ENCODE data around the gene SLC9A9. TPM values are rescaled to one million over a fixed set of nuclear protein-coding genes. Genes with fewer than 3 reads are reported as not detected.

SLC9A9 gene
- total and polyA plus RNA-seq, 9 of the 15 experiments (the other 6 are each of a cell fraction or from before 2014, with no cell fraction given): 0.03 to 0.13 TPM; not detected in 7

GRCh38 chr3:143330296-143330868 lies 517.9 kb downstream of the SLC9A9 start:
- ChIA-PET POLR2A (interaction anchor here (1.2 to 1.5 kb wide), 2 partner anchors 15 to 16 kb away, joined by 3 to 4 read pairs; no protein-coding TSS in a partner anchor), CTCF (ENCODE audit: low intra/inter-chr PET ratio) (no interaction called here)
- H3K27ac ChIP-seq (ENCODE audit: extremely low read depth, low read depth, low read length): no peak overlapping the region
- intact Hi-C loops (cut with micrococcal nuclease): no loop called here
- DNase-seq (ENCODE audit: extremely low read depth in 1 of 4, low spot score in 3 of 4) (no peak), ATAC-seq (no peak), FAIRE-seq (no peak)
- no peaks in the 10 kb centered on the region for H3K79me2 ChIP-seq (ENCODE audit: control insufficient read depth, insufficient read depth, low read length)
- no peak overlapping the region for H3K4me2 ChIP-seq (ENCODE audit: insufficient read depth, low read length)
- no peaks in the 10 kb centered on the region for H3K9me1 ChIP-seq (ENCODE audit: control insufficient read depth, insufficient read depth, low read length)
- no peak overlapping the region for H3K9ac ChIP-seq (ENCODE audit: insufficient read depth in 1 of 2, low read depth in 2 of 2, low read length in 2 of 2)
- in situ Hi-C loops (cut with MboI): no loop called here
- H2AFZ ChIP-seq (ENCODE audit: low read depth, low read length): peak overlapping the region; percentile 54; the same call in 1 of the 2 replicates
- H4K20me1 ChIP-seq (replicated peaks; ENCODE audit: control insufficient read depth, insufficient read depth, low read length): no peaks in the 10 kb centered on the region
- no TSS peak for BruUV-seq (replicated peaks)
- 66% methylated on average over 2 of the region's 2 CpGs for WGBS (ENCODE audit: insufficient coverage, low coverage, missing lambda C conversion rate)
- no peak overlapping the region for H3K4me3 ChIP-seq
- H3K4me1 ChIP-seq (replicated peaks in 1 of 2; ENCODE audit: control insufficient read depth in 2 of 2, insufficient read depth in 2 of 2, low read length in 2 of 2): peaks cover 0 to 8% of the 10 kb centered on the region in 2 experiments; a peak in 3 of 5 replicates
- H3K27me3 ChIP-seq (ENCODE audit: control insufficient read depth in 2 of 2, insufficient read depth in 2 of 2, low read length in 2 of 2): no peaks in the 10 kb centered on the region
- H3K36me3 ChIP-seq (ENCODE audit: control insufficient read depth, insufficient read depth, low read length): no peaks in the 10 kb centered on the region
- no peaks in the 10 kb centered on the region for H3K9me3 ChIP-seq (replicated peaks; ENCODE audit: control insufficient read depth, insufficient read depth, low read depth, low read length)
- no peak for TF ChIP-seq PPARD (CRISPR knock-in tag; IDR thresholded peaks at IDR 0.05)
- no peak for TF ChIP-seq KDM5B (IDR thresholded peaks at IDR 0.05; ENCODE audit: insufficient replicate concordance, low read depth, low read length)
- TF ChIP-seq POLR2H (tag; IDR thresholded peaks at IDR 0.05; ENCODE audit: low read depth): no peak
- TF ChIP-seq XRCC3 (IDR thresholded peaks at IDR 0.05): no peak
- no peak for TF ChIP-seq ZNF592 (IDR thresholded peaks at IDR 0.05)
- TF ChIP-seq ELK3 (CRISPR knock-in tag; IDR thresholded peaks at IDR 0.05): no peak
- TF ChIP-seq PTRF (tag; IDR thresholded peaks at IDR 0.05): no peak
- no peak for TF ChIP-seq ZFP30 (CRISPR knock-in tag; IDR thresholded peaks at IDR 0.05; ENCODE audit: borderline replicate concordance)
- TF ChIP-seq ELK1 (CRISPR knock-in tag; IDR thresholded peaks at IDR 0.05): no peak
- no peak for TF ChIP-seq PHF8 (IDR thresholded peaks at IDR 0.05; ENCODE audit: borderline replicate concordance, low read length)
- no peak for TF ChIP-seq ZMIZ1 (IDR thresholded peaks at IDR 0.05; ENCODE audit: low read depth in 2 of 2, low read length in 2 of 2)
